HG03045 (cell line): Measurements from ENCODE around the gene FBXO15.
A peak's percentile ranks its signal among the peaks of the same experiment; 100 is the strongest.

Experiments
- ATAC-seq: cut with Tn5 transposase; IDR thresholded peaks from one replicate; pipeline ENCODE4 v1.9.1; 2021; ENCODE audit warnings: mild to moderate bottlenecking, moderate library complexity; ENCODE audit not compliant: unreplicated experiment

The FBXO15 gene

GRCh38 chr18:74066018-74066417 lies 81.6 kb downstream of the FBXO15 start:
- ATAC-seq, result no peak

- no peak for ATAC-seq
These were observed 82.3 kb downstream of the FBXO15 start for GRCh38 chr18:74065366-74065765.

- ATAC-seq, result peak; percentile 74
These were observed 83.1 kb downstream of the FBXO15 start for GRCh38 chr18:74064510-74064909.

GRCh38 chr18:74063557-74063956 lies 84.1 kb downstream of the FBXO15 start:
- ATAC-seq, result no peak

- ATAC-seq, result no peak
These were observed 84.6 kb downstream of the FBXO15 start for GRCh38 chr18:74063023-74063422.

- no peak for ATAC-seq
These were observed 85.6 kb downstream of the FBXO15 start for GRCh38 chr18:74062037-74062436.

GRCh38 chr18:74060579-74060978 lies 87.1 kb downstream of the FBXO15 start:
- ATAC-seq, result no peak

GRCh38 chr18:74050807-74051206 lies 96.8 kb downstream of the FBXO15 start:
- ATAC-seq, result no peak

- ATAC-seq, result peak; percentile 78
These were observed 106.9 kb downstream of the FBXO15 start for GRCh38 chr18:74040459-74041332.

GRCh38 chr18:74040008-74040407 lies 107.6 kb downstream of the FBXO15 start:
- no peak for ATAC-seq

- ATAC-seq, result no peak
These were observed 118.5 kb downstream of the FBXO15 start for GRCh38 chr18:74029161-74029560.
